HG03280 (cell line): ENCODE measurements around the gene IKZF4.
A peak's percentile ranks its signal among the peaks of the same experiment; 100 is the strongest.
"Not testable (repeated sequence)": the region's sequence is repeated elsewhere in the genome, so short reads cannot be mapped to it uniquely, and the experiment has no call there.

Experiments used
- ATAC-seq: cut with Tn5 transposase; IDR thresholded peaks from one replicate; pipeline ENCODE4 v1.9.1; 2021; ENCODE audit warnings: mild to moderate bottlenecking, moderate library complexity; ENCODE audit not compliant: unreplicated experiment

Gene IKZF4

GRCh38 chr12:56020423-56021184 is at the start of gene IKZF4:
IKZF4 (plus strand) TSS chr12:56021043; CDS start chr12:56021494, 451 bp downstream.
- ATAC-seq: no peak

- ATAC-seq: no peak
Observed at GRCh38 chr12:55972042-55972441, 48.8 kb upstream of the IKZF4 start.

GRCh38 chr12:55972456-55972855 is 48.4 kb upstream of the IKZF4 start:
- ATAC-seq: no peak

- no peak for ATAC-seq
Observed at GRCh38 chr12:55972911-55973598, 47.8 kb upstream of the IKZF4 start.

DNA sequence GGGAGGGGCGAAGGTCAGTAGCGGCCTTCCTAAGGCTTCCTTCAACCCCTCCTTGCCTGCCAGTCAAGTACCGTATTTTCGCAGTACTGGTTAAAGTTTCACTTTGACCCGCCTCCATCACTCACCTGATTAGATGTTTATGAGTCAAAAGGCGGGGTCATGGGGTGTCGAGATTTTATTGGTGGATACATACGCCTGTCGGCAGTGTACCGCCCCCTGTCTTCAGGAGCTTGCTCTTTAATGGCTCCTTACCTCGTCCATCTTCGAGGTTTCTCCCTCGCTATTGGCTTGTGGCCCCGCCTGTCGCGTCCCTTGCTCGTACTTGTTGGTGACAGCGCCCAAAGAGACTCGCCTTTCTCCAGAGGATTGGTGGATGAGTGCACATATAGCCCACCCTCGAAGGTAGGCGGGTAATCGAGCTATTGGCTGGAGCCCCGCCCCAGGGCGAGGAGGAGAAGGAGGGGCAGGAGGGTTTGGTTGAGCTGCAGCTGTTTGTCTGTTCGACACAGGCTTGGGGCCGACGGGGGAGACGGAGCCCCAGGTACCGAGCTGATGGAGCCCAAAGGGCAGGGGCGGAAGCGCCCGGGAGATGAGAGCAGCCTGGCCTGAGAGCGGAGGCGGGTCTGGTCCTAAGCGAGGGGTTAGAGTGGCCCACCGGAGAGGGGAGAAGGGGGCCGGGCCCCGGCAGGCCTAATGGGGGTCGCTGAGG is 47.1 kb upstream of the IKZF4 start, which contains the start of gene RAB5B:
TSS of gene RAB5B (plus strand) at position 480 of the 709 bp plus-strand sequence. CDS start 12,883 bp downstream, outside the sequence.
- ATAC-seq: peak; percentile 93

DNA sequence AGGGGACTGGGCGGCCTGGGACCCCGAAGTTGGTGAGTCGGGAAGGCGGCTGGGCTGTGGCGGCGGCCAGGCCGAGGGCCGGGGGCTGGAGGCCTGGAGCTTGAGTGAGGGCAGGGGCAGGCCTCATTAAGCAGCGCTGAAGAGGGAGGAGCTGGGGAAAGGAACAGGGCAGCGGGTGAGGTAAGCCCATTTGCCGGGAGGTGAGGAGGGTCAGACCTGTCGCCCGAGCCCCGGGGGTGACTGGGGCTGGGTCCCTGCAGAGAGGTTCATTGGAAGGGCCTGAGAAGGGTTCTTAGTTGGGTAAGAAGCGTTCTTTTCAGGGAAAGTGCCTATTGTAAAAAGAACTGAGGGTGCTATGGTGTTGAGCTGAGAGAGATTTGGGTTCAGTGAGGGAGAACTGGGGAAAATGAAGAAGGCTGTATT is 46.5 kb upstream of the IKZF4 start:
- peak; percentile 12 for ATAC-seq

GRCh38 chr12:55978393-55978792 is 42.5 kb upstream of the IKZF4 start:
- no peak for ATAC-seq

GRCh38 chr12:55979069-55979468 is 41.8 kb upstream of the IKZF4 start:
- no peak for ATAC-seq

- not testable (repeated sequence) for ATAC-seq
Observed at GRCh38 chr12:55981882-55982281, 39.0 kb upstream of the IKZF4 start.

GRCh38 chr12:55982319-55982936 is 38.4 kb upstream of the IKZF4 start:
- peak; percentile 59 for ATAC-seq

- ATAC-seq: no peak
Observed at GRCh38 chr12:55983232-55983842, 37.5 kb upstream of the IKZF4 start.

GRCh38 chr12:55984861-55985260 is 36.0 kb upstream of the IKZF4 start:
- no peak for ATAC-seq

GRCh38 chr12:55985341-55985740 is 35.5 kb upstream of the IKZF4 start:
- no peak for ATAC-seq

GRCh38 chr12:55985976-55986375 is 34.9 kb upstream of the IKZF4 start:
- not testable (repeated sequence) for ATAC-seq

- ATAC-seq: no peak
Observed at GRCh38 chr12:55991110-55991509, 29.7 kb upstream of the IKZF4 start.

DNA sequence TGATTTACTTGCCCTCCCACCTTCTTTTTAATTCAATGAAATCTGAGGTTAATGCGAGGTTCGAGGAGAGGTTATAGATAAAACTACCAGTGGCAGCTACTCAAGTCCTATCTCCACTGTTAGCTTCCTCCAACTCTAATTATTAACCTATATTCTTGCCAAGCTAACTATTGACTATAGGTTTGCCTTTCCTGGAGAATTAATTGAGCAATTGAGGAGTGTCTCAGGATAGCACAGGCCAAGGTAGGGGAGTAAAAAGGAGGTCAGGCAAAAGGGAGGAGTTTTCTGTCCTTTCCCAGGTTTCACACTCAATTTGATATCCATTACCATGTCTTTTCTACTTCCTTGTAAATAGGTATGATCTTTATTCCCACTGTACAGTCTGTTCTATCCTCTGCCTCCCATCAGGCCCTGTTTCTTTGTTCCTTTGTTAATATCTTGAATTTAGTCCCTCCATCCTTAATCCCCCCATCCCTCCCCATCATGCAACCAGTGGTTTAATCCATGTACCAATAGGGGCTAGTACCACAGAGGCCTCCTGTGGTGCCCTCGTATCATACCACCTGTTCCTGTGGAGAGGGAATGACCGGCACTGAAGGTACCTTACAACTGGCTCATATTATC is 27.5 kb upstream of the IKZF4 start:
- ATAC-seq: no peak

GRCh38 chr12:55995366-55995765 is 25.5 kb upstream of the IKZF4 start:
- no peak for ATAC-seq

- no peak for ATAC-seq
Observed at GRCh38 chr12:55996201-55996714, 24.6 kb upstream of the IKZF4 start.

DNA sequence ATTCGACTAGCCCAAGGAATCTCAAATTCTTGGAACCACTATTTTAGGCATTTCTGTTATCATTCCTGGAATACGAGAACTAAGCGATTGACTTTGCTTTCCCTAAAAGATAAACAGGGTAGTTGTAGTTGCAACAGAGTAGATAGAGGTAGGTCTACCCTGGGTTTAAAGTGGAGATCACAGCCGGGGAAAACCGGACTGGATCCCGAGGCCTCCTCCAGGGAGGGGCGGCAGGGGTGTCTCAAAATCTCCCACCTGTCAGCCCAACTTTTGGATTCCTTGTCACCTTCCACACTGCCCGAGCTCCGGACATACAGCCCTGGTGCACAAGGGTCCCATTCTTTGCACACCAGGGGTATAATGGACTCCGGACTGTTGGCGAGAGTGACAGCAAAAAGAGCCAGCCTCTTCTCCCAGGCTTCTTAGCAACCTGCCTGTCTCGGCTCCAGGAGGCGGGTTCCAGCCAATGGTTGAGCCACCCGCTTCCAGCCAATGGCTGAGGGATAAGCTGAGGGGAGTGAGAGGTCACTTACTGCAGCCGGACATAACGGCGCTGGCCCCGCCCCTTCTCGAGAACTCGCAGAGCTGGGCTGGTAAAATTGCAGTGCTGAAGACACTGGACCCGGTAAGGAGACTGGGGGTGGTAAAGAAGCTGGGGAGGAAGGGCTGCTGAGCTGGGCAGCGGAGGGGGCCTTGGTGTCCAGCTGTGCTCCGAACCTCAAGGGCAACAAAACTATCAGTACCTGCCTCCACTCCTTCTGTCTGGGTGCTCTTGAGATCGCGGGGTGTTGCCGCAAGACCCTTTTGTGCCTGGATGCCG is 23.9 kb upstream of the IKZF4 start, which contains the start of gene SUOX:
TSS of gene SUOX (plus strand) at position 562 of the 820 bp plus-strand sequence. CDS start 4,946 bp downstream, outside the sequence.
- ATAC-seq: peak; percentile 99
